Measurements from ENCODE around the gene ZFP3. TPM values are rescaled to one million over a fixed set of nuclear protein-coding genes. Genes with fewer than 3 reads are reported as not detected.

The ZFP3 gene
- total and polyA plus RNA-seq, 2 of the 4 experiments (the other 2 are of a cell fraction), result 0.54 to 0.75 TPM

DNA sequence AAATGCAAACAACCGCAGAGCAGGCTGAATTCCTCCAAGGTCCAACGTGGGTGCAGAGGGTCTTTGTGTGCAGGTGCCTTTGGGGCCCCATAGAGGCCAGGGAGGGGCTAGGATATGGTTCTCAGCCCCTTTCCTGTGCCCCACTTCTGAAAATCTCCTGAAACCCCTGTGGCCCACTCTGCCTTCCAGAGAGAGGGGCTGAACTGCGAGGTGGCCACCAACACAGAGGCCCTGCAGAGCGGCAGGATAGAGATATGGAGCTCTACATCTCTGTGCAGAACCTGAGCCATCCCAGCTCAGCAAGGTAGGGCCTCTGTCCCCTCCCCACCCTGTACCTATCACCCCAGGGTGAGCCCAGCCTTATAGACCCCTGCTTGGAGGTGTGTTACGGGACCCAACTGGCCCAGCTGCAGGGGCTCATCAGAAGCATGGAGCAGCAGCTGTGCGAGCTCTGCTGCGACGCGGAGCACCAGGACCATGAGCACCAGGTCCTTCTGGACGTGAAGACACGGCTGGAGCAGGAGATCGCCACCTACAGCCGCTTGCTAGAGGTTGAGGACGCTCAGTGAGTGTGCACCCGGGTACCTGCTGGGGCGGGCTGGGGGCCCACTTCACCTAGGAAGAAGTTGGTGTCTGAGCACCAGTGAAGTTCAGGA lies 43.0 kb downstream of the ZFP3 start:
- no peaks in the 10 kb centered on the region for H3K36me3 ChIP-seq (ENCODE audit: control insufficient read depth, insufficient read depth, low read length)
- no peaks in the 10 kb centered on the region for H3K79me1 ChIP-seq (ENCODE audit: low read depth in 1 of 2, low read length in 2 of 2)
- no peak overlapping the region for H2BK15ac ChIP-seq (ENCODE audit: low read depth, low read length)
- BruUV-seq (replicated peaks), result no TSS peak
- H3K4me1 ChIP-seq (ENCODE audit: control insufficient read depth, insufficient read depth, low read length), result no peaks in the 10 kb centered on the region
- no peak overlapping the region for H3K4ac ChIP-seq (ENCODE audit: low read depth, low read length)
- intact Hi-C loops (cut with micrococcal nuclease) (no loop called here), in situ Hi-C loops (cut with MboI; ENCODE audit: low sequenced_read_pairs) (no loop called here), dilution Hi-C loops (cut with HindIII; ENCODE audit: low sequenced_read_pairs, unreplicated experiment) (no loop called here)
- no peak overlapping the region for H2BK20ac ChIP-seq (ENCODE audit: low read depth, low read length)
- H3K4me2 ChIP-seq (ENCODE audit: low read depth, low read length), result no peak overlapping the region
- no peaks in the 10 kb centered on the region for H4K20me1 ChIP-seq (ENCODE audit: insufficient read depth, low read length)
- ChIA-PET POLR2A (ENCODE audit: unreplicated experiment) (no interaction called here), CTCF (no interaction called here)
- H3K23ac ChIP-seq (ENCODE audit: low read depth, low read length), result no peak overlapping the region
- no peaks in the 10 kb centered on the region for H3K9me1 ChIP-seq (ENCODE audit: insufficient read depth, low read length)
- no peak overlapping the region for H2AFZ ChIP-seq (replicated peaks; ENCODE audit: low read length, poor library complexity)
- H3K56ac ChIP-seq (ENCODE audit: extremely low read depth, insufficient read depth, low read length), result no peak overlapping the region
- no peak overlapping the region for H2AK9ac ChIP-seq (replicated peaks; ENCODE audit: low read depth, low read length, poor library complexity)
- H2BK5ac ChIP-seq (ENCODE audit: low read depth, low read length, poor library complexity, severe bottlenecking), result no peak overlapping the region
- no peak overlapping the region for H4K91ac ChIP-seq (ENCODE audit: insufficient read depth, low read depth, low read length)
- ATAC-seq (ENCODE audit: low read depth) (no peak), DNase-seq (no peak)
- no peak overlapping the region for H2AK5ac ChIP-seq (ENCODE audit: low read depth, low read length)
- no peak overlapping the region for H3K14ac ChIP-seq (replicated peaks; ENCODE audit: low read depth, low read length)
- peaks cover 50% of the 10 kb centered on the region for H3K27me3 ChIP-seq (ENCODE audit: control insufficient read depth, insufficient read depth, low read length)
- no peak overlapping the region for H3K18ac ChIP-seq (ENCODE audit: low read depth, low read length)
- H3K27ac ChIP-seq (ENCODE audit: insufficient read depth, low read length), result no peak overlapping the region
- 85% methylated on average over 9 of the region's 16 CpGs; no CpG with 5 or more reads in 1 of the 2 experiments for WGBS, 2 experiments (ENCODE audit: extremely low coverage in 2 of 2, insufficient read length in 1 of 2)
- H4K8ac ChIP-seq (ENCODE audit: low read depth in 2 of 2, low read length in 2 of 2), result no peak overlapping the region
- H3K4me3 ChIP-seq (ENCODE audit: insufficient read depth, low read depth, low read length), result no peak overlapping the region
- H3K9me3 ChIP-seq (ENCODE audit: control insufficient read depth, insufficient read depth, low read length), result peaks cover 12% of the 10 kb centered on the region
- no peak overlapping the region for H4K5ac ChIP-seq (ENCODE audit: low read depth, low read length)
- H3K9ac ChIP-seq (ENCODE audit: low read depth, low read length), result no peak overlapping the region
- no peak overlapping the region for H2BK120ac ChIP-seq (ENCODE audit: low read depth, low read length)
- TF ChIP-seq, protein P1, sequence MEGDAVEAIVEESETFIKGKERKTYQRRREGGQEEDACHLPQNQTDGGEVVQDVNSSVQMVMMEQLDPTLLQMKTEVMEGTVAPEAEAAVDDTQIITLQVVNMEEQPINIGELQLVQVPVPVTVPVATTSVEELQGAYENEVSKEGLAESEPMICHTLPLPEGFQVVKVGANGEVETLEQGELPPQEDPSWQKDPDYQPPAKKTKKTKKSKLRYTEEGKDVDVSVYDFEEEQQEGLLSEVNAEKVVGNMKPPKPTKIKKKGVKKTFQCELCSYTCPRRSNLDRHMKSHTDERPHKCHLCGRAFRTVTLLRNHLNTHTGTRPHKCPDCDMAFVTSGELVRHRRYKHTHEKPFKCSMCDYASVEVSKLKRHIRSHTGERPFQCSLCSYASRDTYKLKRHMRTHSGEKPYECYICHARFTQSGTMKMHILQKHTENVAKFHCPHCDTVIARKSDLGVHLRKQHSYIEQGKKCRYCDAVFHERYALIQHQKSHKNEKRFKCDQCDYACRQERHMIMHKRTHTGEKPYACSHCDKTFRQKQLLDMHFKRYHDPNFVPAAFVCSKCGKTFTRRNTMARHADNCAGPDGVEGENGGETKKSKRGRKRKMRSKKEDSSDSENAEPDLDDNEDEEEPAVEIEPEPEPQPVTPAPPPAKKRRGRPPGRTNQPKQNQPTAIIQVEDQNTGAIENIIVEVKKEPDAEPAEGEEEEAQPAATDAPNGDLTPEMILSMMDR (conservative IDR thresholded peaks at IDR 0.05; ENCODE audit: low read depth, low read length), result no peak
- TF ChIP-seq FOS (IDR thresholded peaks at IDR 0.05; ENCODE audit: low read depth, low read length) (no peak), SMC3 (IDR thresholded peaks at IDR 0.05; ENCODE audit: low read depth, low read length) (no peak), MAZ (IDR thresholded peaks at IDR 0.05; ENCODE audit: borderline replicate concordance, low read depth, low read length) (no peak), CHD1 (IDR thresholded peaks at IDR 0.05; ENCODE audit: low read depth, low read length) (no peak), RAD21 (IDR thresholded peaks at IDR 0.05; ENCODE audit: low read length) (no peak), RCOR1 (IDR thresholded peaks at IDR 0.05; ENCODE audit: insufficient replicate concordance, low read length) (no peak), ELK1 (IDR thresholded peaks at IDR 0.05; ENCODE audit: borderline replicate concordance, low read depth, low read length) (no peak)
